ENCODE measurements around the gene NUMBL. TPM values are rescaled to one million over a fixed set of nuclear protein-coding genes. Genes with fewer than 3 reads are reported as not detected.

Gene NUMBL
- total and polyA plus RNA-seq, 2 of the 13 experiments (the other 11 are each of a cell fraction or from before 2014, with no cell fraction given): 0.49 to 2.3 TPM

DNA sequence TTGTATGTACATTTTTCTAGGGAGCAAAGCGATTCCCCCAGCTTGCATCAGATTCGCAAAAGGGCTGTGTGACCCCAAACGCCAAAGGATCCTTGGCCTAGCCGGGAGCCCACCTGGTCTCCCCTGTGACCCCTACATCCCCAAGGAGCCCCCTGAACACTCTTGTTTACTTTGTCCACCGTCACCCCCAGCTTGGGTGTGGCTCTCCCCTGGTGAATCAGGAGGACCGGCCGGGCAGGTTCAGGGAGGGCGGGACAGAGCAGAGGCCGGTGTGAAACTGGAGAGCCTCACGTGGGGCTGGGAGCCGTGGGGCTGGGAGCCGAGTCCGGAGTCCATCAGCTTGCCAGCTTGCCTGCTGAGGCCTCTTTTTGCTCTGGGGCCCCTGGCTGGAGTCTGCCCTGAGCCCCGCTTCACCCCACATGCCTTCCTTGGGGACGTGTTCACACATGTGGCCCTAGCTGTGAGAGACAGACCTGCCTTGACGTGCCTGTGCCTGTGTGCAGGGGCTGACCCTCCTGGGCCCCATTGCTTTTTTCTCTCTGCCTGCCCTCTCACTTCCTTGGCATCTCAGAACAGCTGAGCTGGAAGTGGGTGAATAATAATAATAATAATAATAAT, 28.4 kb upstream of the NUMBL start (continued):
- no peak for TF ChIP-seq ZBTB44 (CRISPR knock-in tag; IDR thresholded peaks at IDR 0.05)
- no peak for TF ChIP-seq SOX6 (IDR thresholded peaks at IDR 0.05)
- TF ChIP-seq SOX6 (CRISPR knock-in tag; IDR thresholded peaks at IDR 0.05): peak; percentile 62; the same call in 1 of the 2 replicates
- peak; percentile 45; the same call in 1 of the 2 replicates for TF ChIP-seq ZNF563 (CRISPR knock-in tag; IDR thresholded peaks at IDR 0.05)
- peak; percentile 40; the same call in 1 of the 2 replicates for TF ChIP-seq TGIF2 (CRISPR knock-in tag; IDR thresholded peaks at IDR 0.05)
- TF ChIP-seq, protein P1, sequence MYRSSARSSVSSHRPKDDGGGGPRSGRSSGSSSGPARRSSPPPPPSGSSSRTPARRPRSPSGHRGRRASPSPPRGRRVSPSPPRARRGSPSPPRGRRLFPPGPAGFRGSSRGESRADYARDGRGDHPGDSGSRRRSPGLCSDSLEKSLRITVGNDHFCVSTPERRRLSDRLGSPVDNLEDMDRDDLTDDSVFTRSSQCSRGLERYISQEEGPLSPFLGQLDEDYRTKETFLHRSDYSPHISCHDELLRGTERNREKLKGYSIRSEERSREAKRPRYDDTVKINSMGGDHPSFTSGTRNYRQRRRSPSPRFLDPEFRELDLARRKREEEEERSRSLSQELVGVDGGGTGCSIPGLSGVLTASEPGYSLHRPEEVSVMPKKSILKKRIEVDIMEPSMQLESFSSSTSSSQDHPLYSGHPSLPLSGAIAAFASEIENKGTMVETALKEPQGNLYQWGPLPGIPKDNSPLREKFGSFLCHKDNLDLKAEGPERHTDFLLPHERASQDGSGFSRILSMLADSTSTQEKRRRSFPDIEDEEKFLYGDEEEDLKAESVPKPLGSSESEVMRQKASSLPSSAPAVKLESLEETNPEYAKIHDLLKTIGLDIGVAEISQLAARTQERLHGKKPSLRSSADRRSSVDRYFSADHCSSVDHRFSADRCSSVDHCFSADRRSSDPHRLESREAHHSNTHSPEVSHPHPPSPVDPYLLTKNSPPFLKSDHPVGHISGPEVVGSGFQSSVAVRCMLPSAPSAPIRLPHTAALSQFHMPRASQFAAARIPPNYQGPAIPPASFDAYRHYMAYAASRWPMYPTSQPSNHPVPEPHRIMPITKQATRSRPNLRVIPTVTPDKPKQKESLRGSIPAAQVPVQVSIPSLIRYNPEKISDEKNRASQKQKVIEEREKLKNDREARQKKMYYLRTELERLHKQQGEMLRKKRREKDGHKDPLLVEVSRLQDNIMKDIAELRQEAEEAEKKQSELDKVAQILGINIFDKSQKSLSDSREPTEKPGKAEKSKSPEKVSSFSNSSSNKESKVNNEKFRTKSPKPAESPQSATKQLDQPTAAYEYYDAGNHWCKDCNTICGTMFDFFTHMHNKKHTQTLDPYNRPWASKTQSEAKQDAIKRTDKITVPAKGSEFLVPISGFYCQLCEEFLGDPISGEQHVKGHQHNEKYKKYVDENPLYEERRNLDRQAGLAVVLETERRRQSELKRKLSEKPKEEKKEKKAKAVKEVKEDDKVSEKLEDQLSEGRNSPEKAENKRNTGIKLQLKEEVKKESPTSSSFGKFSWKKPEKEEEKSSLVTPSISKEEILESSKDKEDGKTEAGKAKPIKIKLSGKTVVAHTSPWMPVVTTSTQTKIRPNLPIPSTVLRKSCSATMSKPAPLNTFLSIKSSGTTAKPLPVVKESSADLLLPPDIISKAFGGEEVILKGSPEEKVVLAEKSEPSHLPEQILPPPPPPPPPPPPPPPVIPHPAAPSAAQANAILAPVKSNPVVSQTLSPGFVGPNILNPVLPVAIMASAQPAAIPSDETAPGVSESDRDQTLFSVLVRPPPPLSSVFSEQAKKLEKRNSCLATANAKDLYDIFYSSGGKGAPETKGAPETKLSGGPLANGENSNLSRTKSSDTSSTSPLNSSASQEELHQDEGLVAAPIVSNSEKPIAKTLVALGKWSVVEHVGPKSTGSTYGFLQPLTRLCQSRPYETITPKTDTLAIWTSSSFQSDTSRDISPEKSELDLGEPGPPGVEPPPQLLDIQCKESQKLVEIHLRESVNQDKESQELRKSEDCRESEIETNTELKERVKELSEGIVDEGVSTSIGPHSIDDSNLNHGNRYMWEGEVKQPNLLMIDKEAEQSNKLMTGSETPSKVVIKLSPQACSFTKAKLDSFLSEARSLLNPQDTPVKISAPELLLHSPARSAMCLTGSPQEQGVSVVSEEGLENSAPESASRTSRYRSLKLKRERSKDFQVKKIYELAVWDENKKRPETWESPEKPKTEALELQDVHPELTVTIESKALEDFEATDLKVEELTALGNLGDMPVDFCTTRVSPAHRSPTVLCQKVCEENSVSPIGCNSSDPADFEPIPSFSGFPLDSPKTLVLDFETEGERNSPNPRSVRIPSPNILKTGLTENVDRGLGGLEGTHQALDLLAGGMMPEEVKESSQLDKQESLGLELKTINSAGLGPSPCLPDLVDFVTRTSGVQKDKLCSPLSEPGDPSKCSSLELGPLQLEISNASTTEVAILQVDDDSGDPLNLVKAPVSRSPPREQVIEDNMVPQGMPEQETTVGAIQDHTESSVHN (CRISPR knock-in tag; IDR thresholded peaks at IDR 0.05): no peak
- no peak for TF ChIP-seq SMARCE1 (IDR thresholded peaks at IDR 0.05; ENCODE audit: borderline replicate concordance)
- 0 out of 2 replicates have a peak, but pooled peaks have one; percentile 45 for TF ChIP-seq ZNF451 (CRISPR knock-in tag; IDR thresholded peaks at IDR 0.05)
- TF ChIP-seq THYN1 (CRISPR knock-in tag; IDR thresholded peaks at IDR 0.05; ENCODE audit: borderline replicate concordance, low read depth): no peak

All from HepG2 (cell line).